ENCODE data around the gene HMGB2.

DNA sequence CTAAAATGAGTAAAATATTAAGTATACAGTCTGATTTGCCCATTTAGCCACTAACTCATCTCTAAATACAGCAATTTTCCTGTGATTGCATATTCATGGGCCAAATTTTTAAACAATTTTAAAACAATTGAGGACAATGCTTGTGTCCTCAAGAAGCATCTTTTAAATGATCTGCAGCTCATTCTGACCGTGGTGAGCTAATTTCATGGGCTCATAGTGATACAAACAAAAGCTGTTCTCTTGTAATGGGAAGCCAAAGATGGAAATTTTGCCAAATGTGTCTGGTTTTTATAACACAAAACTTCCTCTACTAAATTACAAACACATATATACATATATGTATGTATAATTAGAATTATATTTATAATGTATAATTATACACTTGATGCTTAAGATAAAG is 39.7 kb downstream of the HMGB2 start:
- TF ChIP-seq, protein P1, sequence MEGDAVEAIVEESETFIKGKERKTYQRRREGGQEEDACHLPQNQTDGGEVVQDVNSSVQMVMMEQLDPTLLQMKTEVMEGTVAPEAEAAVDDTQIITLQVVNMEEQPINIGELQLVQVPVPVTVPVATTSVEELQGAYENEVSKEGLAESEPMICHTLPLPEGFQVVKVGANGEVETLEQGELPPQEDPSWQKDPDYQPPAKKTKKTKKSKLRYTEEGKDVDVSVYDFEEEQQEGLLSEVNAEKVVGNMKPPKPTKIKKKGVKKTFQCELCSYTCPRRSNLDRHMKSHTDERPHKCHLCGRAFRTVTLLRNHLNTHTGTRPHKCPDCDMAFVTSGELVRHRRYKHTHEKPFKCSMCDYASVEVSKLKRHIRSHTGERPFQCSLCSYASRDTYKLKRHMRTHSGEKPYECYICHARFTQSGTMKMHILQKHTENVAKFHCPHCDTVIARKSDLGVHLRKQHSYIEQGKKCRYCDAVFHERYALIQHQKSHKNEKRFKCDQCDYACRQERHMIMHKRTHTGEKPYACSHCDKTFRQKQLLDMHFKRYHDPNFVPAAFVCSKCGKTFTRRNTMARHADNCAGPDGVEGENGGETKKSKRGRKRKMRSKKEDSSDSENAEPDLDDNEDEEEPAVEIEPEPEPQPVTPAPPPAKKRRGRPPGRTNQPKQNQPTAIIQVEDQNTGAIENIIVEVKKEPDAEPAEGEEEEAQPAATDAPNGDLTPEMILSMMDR (IDR thresholded peaks at IDR 0.05; ENCODE audit: extremely low read depth in 1 of 2, insufficient read depth in 1 of 2, low read depth in 1 of 2, low read length in 2 of 2), result no peak
- TF ChIP-seq GATA2 (IDR thresholded peaks at IDR 0.05; ENCODE audit: insufficient read depth, insufficient read length, low read depth, low read length) (no peak), POLR2A (IDR thresholded peaks at IDR 0.05; ENCODE audit: low read depth, low read length) (no peak), POLR2AphosphoS5 (IDR thresholded peaks at IDR 0.05; ENCODE audit: insufficient read depth, low read depth, low read length) (no peak)

All from endothelial cell of umbilical vein (primary cell).